Urothelium cell line (cell line): Measurements from ENCODE around the gene GLI3.

Source experiments
- DNase-seq: peaks from one replicate; pipeline ENCODE4 v3.0.0; 2011; ENCODE audit warnings: low spot score, mixed read lengths
- FAIRE-seq: peaks from 2 replicates; lab custom pipeline; 2011; peaks lifted over from hg19 to GRCh38; lab: Jason Lieb, UNC

The GLI3 gene

GRCh38 chr7:41975849-41976248 is 261.2 kb downstream of the GLI3 start:
- no peak for FAIRE-seq
- DNase-seq: no peak

- DNase-seq (no peak), FAIRE-seq (no peak)
Observed at GRCh38 chr7:41974870-41975557, 262.0 kb downstream of the GLI3 start.

- DNase-seq: no peak
- no peak for FAIRE-seq
Observed at GRCh38 chr7:41973202-41973730, 263.7 kb downstream of the GLI3 start.

GRCh38 chr7:41972776-41973175 is 264.2 kb downstream of the GLI3 start:
- no peak for DNase-seq
- FAIRE-seq: no peak

GRCh38 chr7:41972270-41972669 is 264.7 kb downstream of the GLI3 start:
- FAIRE-seq: no peak

GRCh38 chr7:41971640-41972187 is 265.3 kb downstream of the GLI3 start:
- FAIRE-seq: no peak
- DNase-seq: no peak

More at GRCh38 chr7:41972270-41972669, 264.7 kb downstream of the GLI3 start:
- no peak for DNase-seq

GRCh38 chr7:41970941-41971340 is 266.1 kb downstream of the GLI3 start:
- FAIRE-seq (no peak), DNase-seq (no peak)

GRCh38 chr7:41969561-41970105 is 267.4 kb downstream of the GLI3 start:
- no peak for DNase-seq
- no peak for FAIRE-seq

- DNase-seq (no peak), FAIRE-seq (no peak)
Observed at GRCh38 chr7:41967156-41967555, 269.9 kb downstream of the GLI3 start.

GRCh38 chr7:41965951-41966505 is 271.0 kb downstream of the GLI3 start:
- no peak for FAIRE-seq
- DNase-seq: no peak

GRCh38 chr7:41964849-41965745 is 271.9 kb downstream of the GLI3 start:
- FAIRE-seq (peak; percentile 44), DNase-seq (no peak)

- FAIRE-seq (no peak), DNase-seq (no peak)
Observed at GRCh38 chr7:41964183-41964753, 272.7 kb downstream of the GLI3 start.

GRCh38 chr7:41956705-41957104 is 280.3 kb downstream of the GLI3 start:
- FAIRE-seq (no peak), DNase-seq (no peak)

GRCh38 chr7:41955893-41956675 is 280.9 kb downstream of the GLI3 start:
- DNase-seq (peak; percentile 96), FAIRE-seq (peak; percentile 91)

GRCh38 chr7:41955451-41955850 is 281.6 kb downstream of the GLI3 start:
- DNase-seq: no peak

GRCh38 chr7:41954976-41955375 is 282.0 kb downstream of the GLI3 start:
- no peak for DNase-seq

More at GRCh38 chr7:41955451-41955850, 281.6 kb downstream of the GLI3 start:
- no peak for FAIRE-seq

GRCh38 chr7:41948503-41948902 is 288.5 kb downstream of the GLI3 start:
- DNase-seq (no peak), FAIRE-seq (no peak)

More at GRCh38 chr7:41954976-41955375, 282.0 kb downstream of the GLI3 start:
- no peak for FAIRE-seq

- DNase-seq (peak; percentile 90), FAIRE-seq (peak; percentile 99)
Observed at GRCh38 chr7:41943094-41943577, 293.9 kb downstream of the GLI3 start.

- FAIRE-seq: peak; percentile 9
- peak; percentile 51 for DNase-seq
Observed at GRCh38 chr7:41942468-41943093, 294.4 kb downstream of the GLI3 start.
